Epidermal melanocyte (primary cell): Measurements from ENCODE around the gene NHLRC2.
"Not testable (repeated sequence)": the region's sequence is repeated elsewhere in the genome, so short reads cannot be mapped to it uniquely, and the experiment has no call there.

Experiments used
- DNase-seq: peaks from one replicate; pipeline ENCODE4 v3.0.0; 2011; ENCODE audit warnings: low spot score; ENCODE audit not compliant: insufficient read length

The NHLRC2 gene

GRCh38 chr10:113939212-113939860, 84.9 kb downstream of the NHLRC2 start:
- DNase-seq = no peak

DNA sequence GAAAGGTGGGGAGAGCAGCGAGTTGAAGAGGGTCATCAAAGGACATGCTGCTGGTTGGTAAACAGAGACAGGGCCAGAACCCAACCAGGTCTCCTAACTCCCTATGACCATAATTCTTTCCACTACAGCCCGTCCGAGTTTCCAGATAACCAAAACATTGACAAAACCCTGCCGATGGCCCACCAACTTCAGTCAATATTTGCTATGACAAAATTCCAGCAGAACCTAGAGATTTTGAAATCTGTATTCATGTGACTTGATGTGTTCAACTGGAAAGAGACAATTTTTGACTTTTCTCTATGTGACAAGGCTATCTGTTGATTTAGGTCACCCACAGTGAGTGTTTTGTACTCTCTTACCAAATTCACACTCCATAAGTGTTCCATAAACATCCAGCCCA, 86.7 kb downstream of the NHLRC2 start:
- no peak for DNase-seq

- not testable (repeated sequence) for DNase-seq
Measured at GRCh38 chr10:113943196-113943595, 88.7 kb downstream of the NHLRC2 start.

GRCh38 chr10:113945075-113945686, 90.7 kb downstream of the NHLRC2 start:
- no peak for DNase-seq

GRCh38 chr10:113945687-113946085, 91.2 kb downstream of the NHLRC2 start:
- DNase-seq = no peak

DNA sequence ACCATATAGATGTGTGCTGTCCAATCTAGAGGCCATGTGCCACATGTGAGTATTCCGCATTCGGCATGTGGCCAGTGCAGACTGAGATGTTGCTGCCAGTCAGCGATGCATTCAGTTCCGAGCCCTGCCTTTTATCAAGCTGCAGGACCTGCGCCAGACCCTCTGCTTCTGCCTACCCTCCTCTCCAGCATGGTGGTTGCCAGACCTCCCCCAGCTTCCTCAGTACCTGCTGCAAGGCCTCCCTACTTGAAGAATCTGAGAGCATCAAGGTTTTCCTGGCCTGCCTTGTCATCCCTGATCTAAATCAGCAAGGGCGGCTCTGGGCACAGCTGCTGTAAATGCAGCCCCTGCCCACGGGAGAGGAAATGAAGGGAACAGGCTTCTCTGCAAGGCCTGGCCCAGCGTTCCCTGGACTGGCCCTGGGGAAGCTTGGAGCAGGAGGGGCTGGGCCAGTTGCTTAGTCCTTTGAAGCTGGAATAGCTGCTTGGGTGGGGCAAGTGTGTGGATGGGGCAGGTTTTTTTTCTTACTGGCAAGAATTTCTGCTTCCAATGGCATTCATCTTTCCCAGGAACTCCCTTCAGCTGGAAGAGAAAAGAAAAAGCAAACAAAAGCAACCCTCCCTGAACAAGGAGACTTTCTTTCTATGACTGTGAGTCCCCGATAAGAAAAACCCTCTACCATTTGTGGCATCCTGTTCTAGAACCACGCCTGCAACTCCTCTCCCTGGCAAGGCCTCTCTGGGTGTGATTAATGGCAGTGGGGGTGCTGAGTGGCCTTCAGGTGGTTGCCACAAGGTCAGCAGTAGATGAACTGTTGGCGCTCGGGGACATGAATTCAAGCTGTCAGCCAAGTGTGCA, 93.0 kb downstream of the NHLRC2 start:
- DNase-seq = no peak

GRCh38 chr10:113948048-113948447, 93.6 kb downstream of the NHLRC2 start:
- no peak for DNase-seq

DNA sequence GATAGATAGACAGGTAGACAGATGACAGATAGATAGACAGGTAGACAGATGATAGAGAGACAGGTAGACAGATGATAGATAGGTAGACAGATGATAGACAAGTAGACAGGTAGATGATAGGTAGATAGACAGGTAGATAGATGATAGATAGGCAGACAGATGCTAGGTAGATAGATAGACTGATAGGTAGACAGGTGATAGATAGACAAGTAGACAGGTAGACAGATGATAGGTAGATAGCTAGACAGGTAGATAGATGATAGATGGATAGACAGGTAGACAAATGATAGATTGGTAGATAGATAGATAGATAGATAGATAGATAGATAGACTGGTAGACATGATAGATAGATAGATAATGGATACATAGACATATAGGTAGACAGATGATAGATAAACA, 95.8 kb downstream of the NHLRC2 start:
- no peak for DNase-seq

DNA sequence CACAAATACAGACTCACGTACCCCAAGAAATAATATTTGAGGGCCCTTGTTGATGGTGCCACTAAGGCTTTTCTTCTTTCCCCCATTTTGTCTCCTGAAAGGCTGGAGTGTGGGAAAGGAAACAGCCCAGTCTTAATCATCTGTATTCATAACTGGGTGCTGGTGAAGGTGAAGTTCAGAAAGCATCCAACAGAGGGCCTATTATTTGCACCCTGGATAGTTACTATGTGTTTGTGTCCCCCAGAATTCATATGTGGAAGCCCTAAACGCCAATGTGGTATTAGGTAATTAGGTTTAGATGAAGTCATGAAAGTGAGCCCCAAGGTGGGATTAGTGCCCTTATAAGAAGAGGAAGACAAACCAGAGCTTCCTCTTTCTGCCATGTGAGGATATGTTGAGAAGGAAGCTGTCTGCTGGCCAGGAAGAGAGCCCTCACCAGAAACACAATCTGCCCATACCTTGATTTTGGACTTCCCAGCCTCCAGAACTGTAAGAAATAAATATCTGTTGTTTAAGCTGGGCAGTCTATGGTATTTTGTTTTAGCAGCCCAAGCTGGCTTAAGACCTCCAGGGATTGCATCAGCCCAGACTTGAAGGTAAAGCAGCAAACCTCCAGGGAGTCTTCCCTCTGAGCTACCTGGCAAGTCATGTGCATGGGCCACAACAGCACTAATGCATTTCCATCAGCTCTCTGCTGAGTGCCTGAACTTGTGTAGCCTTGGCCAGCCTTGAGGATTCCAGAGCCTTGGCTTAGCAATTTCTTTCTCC, 99.2 kb downstream of the NHLRC2 start:
- no peak for DNase-seq

DNA sequence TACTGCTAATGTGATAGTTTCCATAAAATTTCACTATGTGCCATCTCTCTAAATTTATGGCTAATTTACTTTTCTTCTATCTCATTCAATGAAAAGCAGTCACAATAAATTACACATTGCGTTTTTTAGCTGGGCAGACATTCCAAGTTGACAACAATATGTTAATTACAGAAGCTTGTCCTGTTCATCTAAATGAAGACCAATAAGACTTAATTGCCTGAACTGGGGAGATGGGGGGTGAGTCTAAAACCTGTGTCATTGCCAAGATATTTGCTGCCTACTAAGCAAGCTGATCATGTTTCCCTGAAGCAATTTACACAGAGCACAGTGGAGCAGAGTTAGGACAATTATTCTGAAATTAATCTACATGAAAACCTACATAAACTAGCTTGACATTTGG, 99.9 kb downstream of the NHLRC2 start:
- DNase-seq = no peak

DNA sequence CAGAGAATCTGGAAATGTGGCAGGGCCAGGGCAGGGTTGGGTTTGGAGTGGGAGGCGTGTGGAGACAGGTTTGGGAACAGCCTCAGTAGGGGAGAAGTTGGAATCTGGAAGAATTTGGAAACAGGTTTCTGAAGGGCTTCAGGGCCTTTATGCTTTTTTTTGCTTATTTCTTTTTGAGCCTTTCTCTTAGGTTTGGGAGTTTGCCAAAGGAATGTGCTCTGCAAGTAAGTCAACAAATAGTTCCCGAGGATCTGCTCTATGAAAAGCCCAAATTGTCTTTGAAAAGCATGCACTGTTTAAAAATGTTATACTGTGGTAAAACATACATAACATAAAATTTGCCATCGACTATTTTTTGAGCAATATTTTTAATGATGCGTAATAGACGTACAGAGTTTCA, 102.6 kb downstream of the NHLRC2 start:
- DNase-seq = no peak

DNA sequence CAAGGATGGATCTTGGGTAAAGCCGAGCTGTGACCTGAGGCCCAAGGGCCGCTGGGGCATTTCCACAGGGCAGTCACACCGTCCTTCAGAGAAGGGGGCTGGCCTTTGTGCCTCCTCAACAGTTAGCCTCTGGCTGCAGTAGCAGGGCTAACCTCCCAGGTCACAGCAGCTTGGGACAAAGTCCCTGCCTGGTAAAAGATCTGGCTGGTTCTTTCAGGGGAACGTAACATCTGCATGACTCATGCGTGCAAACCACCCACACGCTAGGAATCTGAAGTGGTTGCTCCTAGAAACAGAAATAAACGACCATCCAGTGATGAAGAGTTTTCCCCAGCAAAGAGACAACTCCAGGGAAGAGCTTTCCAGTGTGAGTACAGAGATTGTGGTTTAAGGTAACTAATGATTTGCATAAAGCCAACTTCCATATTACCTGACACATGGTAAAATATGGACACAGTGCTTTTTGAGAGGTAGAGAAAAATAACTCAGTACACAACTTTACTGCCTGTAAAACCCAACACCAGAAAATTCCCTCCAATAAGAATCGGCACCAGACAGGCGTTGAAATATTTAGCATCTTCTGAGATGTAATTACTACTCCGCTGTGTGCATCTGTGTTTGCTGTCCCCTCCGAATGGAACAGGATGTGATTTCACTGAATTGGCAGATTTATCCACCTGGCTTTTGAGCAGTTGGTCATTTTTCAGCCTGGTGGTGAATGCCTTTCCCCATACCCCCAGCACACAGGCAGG, 104.3 kb downstream of the NHLRC2 start:
- DNase-seq = peak; percentile 33

- no peak for DNase-seq
Measured at GRCh38 chr10:113959383-113959760, 104.9 kb downstream of the NHLRC2 start.

- DNase-seq = no peak
Measured at GRCh38 chr10:113960617-113961181, 106.2 kb downstream of the NHLRC2 start.

DNA sequence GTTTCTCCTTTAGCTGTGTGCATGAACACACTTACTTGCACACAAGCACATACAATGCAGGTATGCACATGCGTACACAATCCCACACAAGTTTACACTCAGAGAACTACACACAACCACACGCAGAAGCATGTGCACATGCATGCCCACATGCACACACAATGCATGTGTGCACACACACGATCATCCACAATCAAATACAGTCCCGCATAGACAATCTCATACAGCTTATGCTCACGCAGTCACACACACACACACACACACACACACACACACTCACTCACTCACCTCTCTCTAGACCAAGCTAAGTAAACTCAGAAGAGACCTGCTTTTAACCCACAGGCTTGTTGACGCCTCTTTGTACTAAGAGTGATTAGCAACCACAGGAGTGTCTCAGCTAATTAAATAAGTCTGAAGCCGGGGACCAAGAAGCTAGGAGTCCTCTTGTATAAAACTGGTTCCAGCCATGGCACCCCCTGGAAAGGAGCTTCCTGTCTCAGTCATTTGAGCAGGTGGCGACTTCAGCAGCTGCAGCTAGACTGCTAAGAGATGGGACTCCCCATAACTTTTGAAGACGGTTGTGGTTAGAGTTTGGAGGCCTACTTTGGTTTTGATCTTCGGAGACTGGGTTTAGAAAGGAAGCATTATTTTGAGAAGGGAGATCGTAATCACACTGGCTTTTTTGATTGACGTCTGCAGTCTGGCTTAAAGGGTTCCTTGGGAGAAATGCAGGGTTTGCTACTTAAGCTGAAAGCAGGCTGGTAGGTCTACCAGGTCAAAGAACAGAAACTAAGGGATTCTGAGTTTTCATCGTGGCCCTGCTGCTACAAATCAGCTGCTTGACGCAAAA, 106.9 kb downstream of the NHLRC2 start:
- DNase-seq = no peak

DNA sequence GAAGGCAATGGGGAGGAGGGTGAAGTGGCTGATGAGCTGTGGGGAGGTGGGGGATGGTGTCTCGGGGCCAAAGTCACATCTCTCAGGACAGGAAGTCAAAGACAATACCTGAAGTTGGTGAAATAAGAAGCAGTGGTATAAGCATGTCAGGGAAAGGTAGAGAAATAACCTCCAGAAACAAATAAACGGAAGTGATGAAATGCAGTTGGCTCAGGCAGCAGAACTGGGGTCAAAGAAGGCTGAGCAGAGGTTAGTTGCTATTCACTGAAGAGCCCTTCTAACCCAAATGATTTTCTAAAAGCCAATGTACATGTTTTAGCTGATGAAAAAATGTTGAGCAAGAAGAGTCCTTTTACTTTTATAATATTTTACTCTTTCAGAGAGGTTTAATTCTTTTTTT, 110.6 kb downstream of the NHLRC2 start:
- no peak for DNase-seq

GRCh38 chr10:113965683-113966082, 111.2 kb downstream of the NHLRC2 start:
- no peak for DNase-seq
